ENCODE data around the gene TLR1.
"Not testable (repeated sequence)": the region's sequence is repeated elsewhere in the genome, so short reads cannot be mapped to it uniquely, and the experiment has no call there.

- not testable (repeated sequence) for TF ChIP-seq CTCF (IDR thresholded peaks at IDR 0.05; ENCODE audit: low read depth, low read length); EZH2phosphoT487 (IDR thresholded peaks at IDR 0.05; ENCODE audit: low read depth)
These were observed 1.7 kb upstream of the TLR1 start for GRCh38 chr4:38806251-38806650.
